ENCODE results near the gene PKMYT1. TPM values are rescaled to one million over a fixed set of nuclear protein-coding genes. Genes with fewer than 3 reads are reported as not detected.
A peak's percentile ranks its signal among the peaks of the same experiment; 100 is the strongest.

PKMYT1 gene
- total and polyA plus RNA-seq, 5 donors from 2014 or later: 1.5 to 7.2 (median 3.1) TPM

DNA sequence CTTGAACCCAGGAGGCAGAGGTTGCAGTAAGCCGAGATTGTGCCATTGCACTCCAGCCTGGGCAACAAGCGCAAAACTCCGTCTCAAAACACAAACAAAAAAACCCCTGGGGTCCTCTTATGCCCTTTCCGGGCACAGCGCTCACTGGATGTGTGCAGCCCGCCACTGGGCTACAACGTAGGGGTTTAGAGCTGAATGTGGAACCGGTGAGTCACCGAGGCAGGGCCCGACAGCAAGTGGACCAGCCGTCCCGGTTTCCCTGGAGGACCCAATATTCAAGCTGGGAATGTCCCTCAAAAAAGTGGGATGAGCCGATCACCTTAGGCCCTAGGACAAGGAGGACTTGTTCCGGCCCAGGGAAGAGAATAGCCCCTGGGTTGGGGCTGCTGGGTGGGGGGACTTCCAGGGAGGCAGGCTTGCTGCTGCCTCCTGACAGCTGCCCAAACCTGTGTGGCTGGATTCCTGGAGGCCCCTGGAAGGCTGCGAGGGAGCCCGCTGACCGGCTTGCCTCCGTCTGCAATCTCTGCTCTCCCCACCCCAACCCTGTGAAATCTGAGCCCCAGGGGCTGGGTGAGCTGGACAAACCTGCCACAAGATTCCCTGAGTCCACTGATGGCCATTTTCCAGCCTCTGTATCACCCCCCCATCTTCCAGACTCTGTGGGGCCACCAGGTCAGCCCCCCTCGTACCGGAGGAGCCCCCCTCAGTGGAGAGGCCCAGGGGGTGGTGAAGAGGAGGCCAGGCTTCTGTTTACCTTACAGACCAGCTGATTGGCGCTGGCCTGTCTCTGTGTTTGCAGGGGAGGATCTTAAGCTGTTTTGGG, 29.5 kb upstream of the PKMYT1 start:
- peak overlapping the region in 2 of 4 donors; percentile 8 to 38 for H3K4me3 Mint-ChIP-seq
- ATAC-seq (ENCODE audit: low read depth in 2 of 2): no peak
- H3K27ac Mint-ChIP-seq: no peak overlapping the region
- H3K4me1 Mint-ChIP-seq: peaks cover 0 to 29% (median 15%) of the 10 kb centered on the region in 4 donors
- peaks cover 31% of the 10 kb centered on the region for H3K27me3 Mint-ChIP-seq
- Histone ChIP-seq H3K4me3 (ENCODE audit: low read depth, low read length) (no peak overlapping the region), H3K27me3 (ENCODE audit: control insufficient read depth, insufficient read depth, low read length) (no peaks in the 10 kb centered on the region), H3K4me1 (ENCODE audit: control insufficient read depth, insufficient read depth, low read length, poor library complexity, severe bottlenecking) (peaks cover 28% of the 10 kb centered on the region), H3K9me3 (ENCODE audit: control insufficient read depth in 2 of 2, low read length in 2 of 2) (no peaks in the 10 kb centered on the region), H3K27ac (ENCODE audit: insufficient read depth, low read length, poor library complexity, severe bottlenecking) (no peak overlapping the region), H3K36me3 (ENCODE audit: control insufficient read depth, insufficient read depth, low read length) (no peaks in the 10 kb centered on the region)
- DNase-seq: no peak
- H3K36me3 Mint-ChIP-seq: no peaks in the 10 kb centered on the region
- H3K9me3 Mint-ChIP-seq: no peaks in the 10 kb centered on the region

DNA sequence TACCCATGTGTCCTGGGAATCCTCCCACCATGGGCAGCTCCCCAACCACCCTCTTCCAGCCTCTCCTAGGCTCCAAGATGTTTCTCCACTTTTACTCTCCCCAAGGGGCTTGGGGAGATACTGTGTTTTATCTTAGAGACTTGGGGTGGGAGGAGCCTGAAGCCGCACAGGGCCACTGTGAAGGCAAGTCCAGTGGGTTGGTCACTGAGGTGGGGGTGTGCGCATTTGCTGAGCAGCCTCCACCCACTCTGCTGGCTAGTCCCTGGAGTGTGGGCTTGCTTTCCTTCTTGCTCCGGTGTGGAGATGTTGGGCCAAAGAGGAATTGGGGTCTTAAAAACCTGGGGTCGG, 28.4 kb upstream of the PKMYT1 start:
- DNase-seq (no peak), ATAC-seq (ENCODE audit: low read depth in 2 of 2) (no peak)
- H3K4me3 Mint-ChIP-seq: peak overlapping the region in 2 of 4 donors; percentile 3 to 81
- H3K27ac Mint-ChIP-seq: no peak overlapping the region
- Histone ChIP-seq H3K9me3 (ENCODE audit: control insufficient read depth in 2 of 2, low read length in 2 of 2) (no peaks in the 10 kb centered on the region), H3K27me3 (ENCODE audit: control insufficient read depth, insufficient read depth, low read length) (no peaks in the 10 kb centered on the region), H3K4me1 (ENCODE audit: control insufficient read depth, insufficient read depth, low read length, poor library complexity, severe bottlenecking) (peaks cover 30% of the 10 kb centered on the region), H3K27ac (ENCODE audit: insufficient read depth, low read length, poor library complexity, severe bottlenecking) (no peak overlapping the region), H3K36me3 (ENCODE audit: control insufficient read depth, insufficient read depth, low read length) (no peaks in the 10 kb centered on the region), H3K4me3 (ENCODE audit: low read depth, low read length) (no peak overlapping the region)
- no peaks in the 10 kb centered on the region for H3K9me3 Mint-ChIP-seq
- H3K4me1 Mint-ChIP-seq: peaks cover 3 to 33% (median 16%) of the 10 kb centered on the region in 4 donors
- no peaks in the 10 kb centered on the region for H3K36me3 Mint-ChIP-seq
- H3K27me3 Mint-ChIP-seq: peaks cover 26% of the 10 kb centered on the region

GRCh38 chr16:3007957-3008689, 27.9 kb upstream of the PKMYT1 start:
- Mint-ChIP-seq H3K36me3 (no peaks in the 10 kb centered on the region), H3K27ac (peak overlapping the region in 2 of 3 donors; percentile 10 to 42), H3K4me3 (peak overlapping the region; percentile 68 to 81 (median 76)), H3K27me3 (peaks cover 26% of the 10 kb centered on the region), H3K9me3 (no peaks in the 10 kb centered on the region), H3K4me1 (peaks cover 5 to 33% (median 17%) of the 10 kb centered on the region in 4 donors)
- H3K27me3 ChIP-seq (ENCODE audit: control insufficient read depth, insufficient read depth, low read length): no peaks in the 10 kb centered on the region
- no peak for ATAC-seq (ENCODE audit: low read depth in 2 of 2)
- no peak overlapping the region for H3K27ac ChIP-seq (ENCODE audit: insufficient read depth, low read length, poor library complexity, severe bottlenecking)
- no peaks in the 10 kb centered on the region for H3K9me3 ChIP-seq (ENCODE audit: control insufficient read depth in 2 of 2, low read length in 2 of 2)
- H3K4me1 ChIP-seq (ENCODE audit: control insufficient read depth, insufficient read depth, low read length, poor library complexity, severe bottlenecking): peaks cover 33% of the 10 kb centered on the region
- DNase-seq: peak in 1 of 3 donors; percentile 28
- no peaks in the 10 kb centered on the region for H3K36me3 ChIP-seq (ENCODE audit: control insufficient read depth, insufficient read depth, low read length)
- no peak overlapping the region for H3K4me3 ChIP-seq (ENCODE audit: low read depth, low read length)

DNA sequence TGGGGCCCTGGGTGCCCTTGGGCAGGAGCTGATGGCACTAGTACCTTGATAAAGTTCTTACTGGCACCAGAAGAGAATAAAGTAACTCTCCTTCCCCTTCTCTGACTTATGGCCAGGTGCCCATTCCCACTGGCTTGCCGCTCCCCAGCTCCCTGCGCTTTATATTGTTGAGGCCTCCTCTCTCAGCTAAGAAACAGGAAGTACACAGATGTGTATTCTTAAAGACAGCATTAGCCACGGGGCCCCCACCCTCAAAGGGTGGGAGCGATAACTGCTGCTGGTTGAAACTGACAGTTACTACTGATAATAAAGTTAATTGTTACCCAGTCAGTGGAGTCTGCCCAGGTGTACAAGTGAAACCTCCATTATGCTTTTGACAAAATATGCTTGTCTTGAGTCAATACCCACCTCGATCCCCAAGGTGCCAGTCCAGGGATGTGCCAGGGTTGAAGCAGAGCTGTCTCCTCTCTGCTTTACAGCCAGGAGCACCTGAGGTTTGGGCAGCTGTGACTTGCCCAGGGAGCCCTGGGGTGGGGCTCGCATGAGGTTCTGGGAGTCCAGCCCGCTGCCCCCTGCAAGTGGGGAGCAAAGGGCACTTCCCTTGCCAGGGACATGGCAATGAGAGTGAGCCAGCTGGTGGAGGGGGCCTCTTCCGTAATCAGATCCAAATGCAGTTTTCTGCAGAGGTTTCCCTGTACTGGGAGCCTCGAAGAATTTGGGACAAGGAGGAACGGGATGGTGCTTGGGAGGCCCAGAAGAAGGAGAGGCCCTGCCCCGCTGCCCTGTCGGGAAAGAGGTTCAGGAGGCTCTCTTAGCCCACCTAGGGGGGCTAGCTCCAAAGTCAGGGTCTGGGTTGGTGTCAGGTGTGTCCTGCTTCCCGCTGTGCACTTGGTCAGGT, 27.1 kb upstream of the PKMYT1 start:
- Histone ChIP-seq H3K9me3 (ENCODE audit: control insufficient read depth in 2 of 2, low read length in 2 of 2) (no peaks in the 10 kb centered on the region), H3K4me3 (ENCODE audit: low read depth, low read length) (no peak overlapping the region), H3K36me3 (ENCODE audit: control insufficient read depth, insufficient read depth, low read length) (no peaks in the 10 kb centered on the region), H3K4me1 (ENCODE audit: control insufficient read depth, insufficient read depth, low read length, poor library complexity, severe bottlenecking) (peaks cover 33% of the 10 kb centered on the region), H3K27me3 (ENCODE audit: control insufficient read depth, insufficient read depth, low read length) (no peaks in the 10 kb centered on the region), H3K27ac (ENCODE audit: insufficient read depth, low read length, poor library complexity, severe bottlenecking) (no peak overlapping the region)
- H3K4me3 Mint-ChIP-seq: peak overlapping the region; percentile 38 to 81 (median 71)
- no peaks in the 10 kb centered on the region for H3K36me3 Mint-ChIP-seq
- ATAC-seq (ENCODE audit: low read depth in 2 of 2) (no peak), DNase-seq (peak in 1 of 3 donors; percentile 56)
- peaks cover 9 to 33% (median 17%) of the 10 kb centered on the region in 4 donors for H3K4me1 Mint-ChIP-seq
- H3K27me3 Mint-ChIP-seq: peaks cover 25% of the 10 kb centered on the region
- peak overlapping the region in 2 of 3 donors; percentile 42 to 54 for H3K27ac Mint-ChIP-seq
- no peaks in the 10 kb centered on the region for H3K9me3 Mint-ChIP-seq

DNA sequence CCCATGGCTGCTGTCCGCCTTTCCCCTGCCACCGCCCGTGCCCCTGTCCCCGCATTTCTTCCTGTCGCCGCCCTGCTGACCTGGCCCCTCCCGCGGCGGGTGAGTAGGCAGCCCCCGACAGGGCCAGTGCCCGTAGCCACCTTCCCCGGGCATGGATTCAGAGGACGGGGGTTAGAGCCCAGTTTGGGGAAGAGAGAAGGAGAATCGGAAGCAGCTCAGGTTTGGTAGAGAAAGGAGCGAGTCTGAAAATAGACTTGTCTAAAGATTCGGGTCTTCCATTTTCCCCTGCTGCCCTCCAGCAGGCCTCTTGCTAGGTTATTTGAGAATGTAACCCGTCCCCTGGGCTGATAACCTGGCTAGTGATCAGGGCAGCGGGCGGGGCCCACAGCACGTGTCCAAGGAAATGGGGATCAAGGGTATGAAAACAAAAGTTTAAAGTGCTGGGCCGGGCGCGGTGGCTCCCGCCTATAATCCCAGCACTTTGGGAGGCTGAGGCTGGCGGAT, 24.6 kb upstream of the PKMYT1 start:
- Histone ChIP-seq H3K4me1 (ENCODE audit: control insufficient read depth, insufficient read depth, low read length, poor library complexity, severe bottlenecking) (peaks cover 33% of the 10 kb centered on the region), H3K9me3 (ENCODE audit: control insufficient read depth in 2 of 2, low read length in 2 of 2) (no peaks in the 10 kb centered on the region), H3K27ac (ENCODE audit: insufficient read depth, low read length, poor library complexity, severe bottlenecking) (no peak overlapping the region), H3K27me3 (ENCODE audit: control insufficient read depth, insufficient read depth, low read length) (no peaks in the 10 kb centered on the region), H3K4me3 (ENCODE audit: low read depth, low read length) (no peak overlapping the region), H3K36me3 (ENCODE audit: control insufficient read depth, insufficient read depth, low read length) (no peaks in the 10 kb centered on the region)
- H3K4me3 Mint-ChIP-seq: peak overlapping the region; percentile 19 to 84 (median 77)
- no peak for DNase-seq
- H3K36me3 Mint-ChIP-seq: no peaks in the 10 kb centered on the region
- ATAC-seq (ENCODE audit: low read depth in 2 of 2): no peak
- no peaks in the 10 kb centered on the region for H3K9me3 Mint-ChIP-seq
- H3K27me3 Mint-ChIP-seq: peaks cover 24% of the 10 kb centered on the region
- peaks cover 9 to 33% (median 17%) of the 10 kb centered on the region in 4 donors for H3K4me1 Mint-ChIP-seq
- H3K27ac Mint-ChIP-seq: peak overlapping the region in 1 of 3 donors; percentile 38

GRCh38 chr16:3004319-3004718, 24.1 kb upstream of the PKMYT1 start:
- DNase-seq (no peak), ATAC-seq (ENCODE audit: low read depth in 2 of 2) (no peak)
- H3K4me3 Mint-ChIP-seq: no peak overlapping the region

More at GRCh38 chr16:3004319-3004718, 24.1 kb upstream of the PKMYT1 start:
- peaks cover 27% of the 10 kb centered on the region for H3K27me3 Mint-ChIP-seq
- Histone ChIP-seq H3K4me3 (ENCODE audit: low read depth, low read length) (no peak overlapping the region), H3K36me3 (ENCODE audit: control insufficient read depth, insufficient read depth, low read length) (no peaks in the 10 kb centered on the region), H3K27ac (ENCODE audit: insufficient read depth, low read length, poor library complexity, severe bottlenecking) (no peak overlapping the region), H3K4me1 (ENCODE audit: control insufficient read depth, insufficient read depth, low read length, poor library complexity, severe bottlenecking) (peaks cover 33% of the 10 kb centered on the region), H3K9me3 (ENCODE audit: control insufficient read depth in 2 of 2, low read length in 2 of 2) (no peaks in the 10 kb centered on the region), H3K27me3 (ENCODE audit: control insufficient read depth, insufficient read depth, low read length) (no peaks in the 10 kb centered on the region)
- H3K4me1 Mint-ChIP-seq: peaks cover 9 to 33% (median 17%) of the 10 kb centered on the region in 4 donors
- H3K27ac Mint-ChIP-seq: no peak overlapping the region
- no peaks in the 10 kb centered on the region for H3K9me3 Mint-ChIP-seq
- H3K36me3 Mint-ChIP-seq: no peaks in the 10 kb centered on the region
